SK-N-SH treated with all-trans-retinoic acid at 6 μM for 48 hours (cell line): ENCODE data around the gene FNDC3B.
"Not testable (repeated sequence)": the region's sequence is repeated elsewhere in the genome, so short reads cannot be mapped to it uniquely, and the experiment has no call there.

Experiments
- ATAC-seq: fragments of 200-7000 bp; cut with Tn5 transposase; 3 replicates; pipeline ENCODE4 v1.9.1; 2020; ENCODE audit warnings: mild to moderate bottlenecking, moderate library complexity
- ARNTL ChIP-seq: fragments of 450-650 bp; formaldehyde crosslinking; IDR thresholded peaks from 2 replicates; pipeline ENCODE4 v1.5.0; 2020; ENCODE audit warnings: low read depth, mild to moderate bottlenecking, moderate library complexity, borderline replicate concordance
- BACH2 ChIP-seq: fragments of 250-450 bp; sonication (Bioruptor Pico); IDR thresholded peaks from 2 replicates; pipeline ENCODE4 v1.9.0; 2021; ENCODE audit warnings: mild to moderate bottlenecking, borderline replicate concordance
- CREB5 ChIP-seq: fragments of 250-450 bp; sonication (Bioruptor Pico); IDR thresholded peaks from 2 replicates; pipeline ENCODE4 v1.5.1; 2020; ENCODE audit warnings: low read depth, mild to moderate bottlenecking, moderate library complexity
- ESRRG ChIP-seq: fragments of 250-450 bp; sonication (Bioruptor Pico); IDR thresholded peaks from 2 replicates; pipeline ENCODE4 v1.6.1; 2021; ENCODE audit warnings: mild to moderate bottlenecking
- GLIS3 ChIP-seq: fragments of 250-450 bp; sonication (Bioruptor Pico); IDR thresholded peaks from 2 replicates; pipeline ENCODE4 v1.5.0; 2020; ENCODE audit warnings: mild to moderate bottlenecking, moderate library complexity
- ISL1 ChIP-seq: fragments of 250-450 bp; sonication (Bioruptor Pico); IDR thresholded peaks from 2 replicates; pipeline ENCODE4 v2.1.2; 2022; ENCODE audit warnings: mild to moderate bottlenecking, moderate library complexity
- OSR1 ChIP-seq: fragments of 250-450 bp; sonication (Bioruptor Pico); IDR thresholded peaks from 2 replicates; pipeline ENCODE4 v1.8.0; 2022; ENCODE audit warnings: moderate library complexity, mild to moderate bottlenecking, inconsistent platforms
- PATZ1 ChIP-seq: fragments of 250-450 bp; sonication (Bioruptor Pico); IDR thresholded peaks from 2 replicates; pipeline ENCODE4 v1.8.0; 2020; ENCODE audit warnings: mild to moderate bottlenecking, moderate library complexity, borderline replicate concordance
- PPARA ChIP-seq: fragments of 250-450 bp; sonication (Bioruptor Pico); IDR thresholded peaks from 2 replicates; pipeline ENCODE4 v1.5.0; 2020; ENCODE audit warnings: mild to moderate bottlenecking, borderline replicate concordance
- RARB ChIP-seq: fragments of 250-450 bp; sonication (Bioruptor Pico); IDR thresholded peaks from 2 replicates; pipeline ENCODE4 v1.8.0; 2021; ENCODE audit warnings: mild to moderate bottlenecking, moderate library complexity
- SNAI2 ChIP-seq: fragments of 250-450 bp; sonication (Bioruptor Pico); IDR thresholded peaks from 2 replicates; pipeline ENCODE4 v1.5.0; 2020; ENCODE audit warnings: mild to moderate bottlenecking, moderate library complexity
- TCF4 ChIP-seq: fragments of 250-450 bp; sonication (Bioruptor Pico); IDR thresholded peaks from 2 replicates; pipeline ENCODE4 v1.8.0; 2021; ENCODE audit warnings: mild to moderate bottlenecking, moderate library complexity, borderline replicate concordance
- TOX ChIP-seq: fragments of 250-450 bp; sonication (Bioruptor Pico); IDR thresholded peaks from 2 replicates; pipeline ENCODE4 v1.8.0; 2021; ENCODE audit warnings: mild to moderate bottlenecking, moderate library complexity, borderline replicate concordance
- TSHZ2 ChIP-seq: fragments of 250-450 bp; sonication (Bioruptor Pico); IDR thresholded peaks from 2 replicates; pipeline ENCODE4 v1.5.0; 2020; ENCODE audit warnings: mild to moderate bottlenecking, moderate library complexity
- ZC3H10 ChIP-seq: fragments of 250-450 bp; sonication (Bioruptor Pico); IDR thresholded peaks from 2 replicates; pipeline ENCODE4 v1.5.1; 2021; ENCODE audit warnings: mild to moderate bottlenecking, moderate library complexity
- ZFP3 ChIP-seq: fragments of 250-450 bp; sonication (Bioruptor Pico); IDR thresholded peaks from 2 replicates; pipeline ENCODE4 v1.5.0; 2020; ENCODE audit warnings: mild to moderate bottlenecking, moderate library complexity
- ZFP30 ChIP-seq: fragments of 450-650 bp; formaldehyde crosslinking; IDR thresholded peaks from 2 replicates; pipeline ENCODE4 v1.5.0; 2022; ENCODE audit warnings: mild to moderate bottlenecking, moderate library complexity
- ZNF565 ChIP-seq: fragments of 450-650 bp; formaldehyde crosslinking; conservative IDR thresholded peaks from 2 replicates; pipeline ENCODE4 v1.5.0; 2020; ENCODE audit warnings: low read depth, mild to moderate bottlenecking, moderate library complexity
- ZNF70 ChIP-seq: fragments of 450-650 bp; formaldehyde crosslinking; IDR thresholded peaks from 2 replicates; pipeline ENCODE4 v1.5.0; 2020; ENCODE audit warnings: mild to moderate bottlenecking, moderate library complexity
- ZNF8 ChIP-seq: fragments of 450-650 bp; formaldehyde crosslinking; IDR thresholded peaks from 2 replicates; pipeline ENCODE4 v1.5.0; 2020; ENCODE audit warnings: mild to moderate bottlenecking, moderate library complexity

Gene FNDC3B

DNA sequence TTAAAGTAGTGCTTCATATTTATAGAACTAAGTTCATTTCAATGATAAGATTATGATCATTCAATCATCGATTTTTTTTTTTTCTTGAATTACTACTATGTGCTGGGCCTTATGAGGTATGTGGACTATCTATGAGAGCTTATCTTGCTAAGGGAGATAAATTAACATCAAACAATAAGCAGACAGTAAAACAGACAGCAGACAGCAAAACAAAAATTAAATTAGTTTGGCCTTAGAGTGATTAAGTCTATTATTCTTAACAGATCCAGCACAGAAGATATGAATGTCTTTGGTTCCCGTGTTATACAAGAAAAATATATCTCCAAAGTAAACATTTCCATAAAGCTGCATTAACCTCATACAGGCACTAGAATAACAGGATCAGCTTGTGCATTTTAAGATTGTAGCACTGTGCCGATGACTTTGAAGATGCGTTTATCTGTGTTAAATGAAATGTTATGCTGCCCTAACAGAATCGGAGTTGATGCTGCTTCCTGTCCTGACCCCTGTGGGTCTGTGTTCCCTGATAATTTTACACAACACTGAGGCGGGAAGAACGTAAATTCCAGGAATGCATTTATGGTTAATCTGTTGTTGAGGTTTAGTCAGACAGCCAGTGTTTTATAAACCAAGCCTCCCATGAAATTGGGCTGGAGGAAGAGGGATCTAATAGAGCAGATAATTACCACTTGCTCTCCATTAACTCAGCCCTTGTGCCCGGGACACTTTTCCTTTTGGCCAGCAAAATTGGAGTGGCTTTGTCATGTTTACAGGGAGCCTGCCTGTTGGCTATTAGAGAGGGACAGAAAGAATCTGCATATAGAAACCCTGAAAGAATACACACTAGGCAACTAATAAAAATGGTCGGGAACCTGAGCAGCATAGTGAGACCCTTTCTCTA is 328.1 kb downstream of the FNDC3B start (continued):
- TF ChIP-seq PATZ1 (CRISPR knock-in tag) (no peak), ESRRG (CRISPR knock-in tag) (no peak), GLIS3 (CRISPR knock-in tag) (no peak)

DNA sequence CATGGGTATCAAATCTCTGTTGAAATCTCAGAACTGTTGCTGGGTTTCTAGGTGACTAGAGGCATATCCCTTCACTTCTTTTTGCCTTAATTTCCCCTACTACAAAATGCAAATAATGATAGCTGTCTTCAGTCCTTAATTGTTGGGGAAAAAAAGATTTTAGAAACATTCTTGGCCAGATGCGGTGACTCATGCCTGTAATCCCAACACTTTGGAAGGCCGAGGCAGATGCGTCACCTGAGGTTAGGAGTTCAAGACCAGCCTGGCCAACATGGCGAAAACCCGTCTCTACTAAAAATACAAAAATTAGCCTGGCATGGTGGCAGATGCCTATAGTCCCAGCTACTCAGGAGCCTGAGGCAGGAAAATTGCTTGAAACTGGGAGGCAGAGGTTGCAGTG is 329.2 kb downstream of the FNDC3B start:
- ATAC-seq = not testable (repeated sequence)

- no peak for ATAC-seq
- TF ChIP-seq TCF4 (CRISPR knock-in tag) = no peak
- TF ChIP-seq RARB = no peak
- no peak for TF ChIP-seq OSR1 (CRISPR knock-in tag)
- TF ChIP-seq ISL1 (CRISPR knock-in tag) = no peak
- no peak for TF ChIP-seq ZFP3 (CRISPR knock-in tag)
- no peak for TF ChIP-seq TOX (CRISPR knock-in tag)
- TF ChIP-seq ZNF8 (CRISPR knock-in tag) = no peak
These were observed 330.3 kb downstream of the FNDC3B start for GRCh38 chr3:172369590-172370259.

- ATAC-seq = no peak
- TF ChIP-seq ZNF565 (CRISPR knock-in tag) (no peak), TSHZ2 (no peak), CREB5 (CRISPR knock-in tag) (no peak), SNAI2 (CRISPR knock-in tag) (no peak), ISL1 (CRISPR knock-in tag) (no peak), ZFP30 (CRISPR knock-in tag) (no peak), TCF4 (CRISPR knock-in tag) (no peak), PPARA (no peak), GLIS3 (CRISPR knock-in tag) (no peak), BACH2 (CRISPR knock-in tag) (no peak), ZNF70 (no peak)
These were observed 331.0 kb downstream of the FNDC3B start for GRCh38 chr3:172370419-172370818.

- no peak for ATAC-seq
- no peak for TF ChIP-seq PPARA
- TF ChIP-seq TCF4 (CRISPR knock-in tag) = no peak
- TF ChIP-seq PATZ1 (CRISPR knock-in tag) = no peak
- no peak for TF ChIP-seq ZC3H10 (CRISPR knock-in tag)
- TF ChIP-seq ARNTL (CRISPR knock-in tag) = no peak
These were observed 332.2 kb downstream of the FNDC3B start for GRCh38 chr3:172371544-172371943.
